Testis (tissue), 3 donors: ENCODE results near the gene SLCO1A2. TPM values are rescaled to one million over a fixed set of nuclear protein-coding genes. Genes with fewer than 3 reads are reported as not detected.

Source experiments
- DNase-seq: peaks from one replicate; pipeline ENCODE4 v3.0.0-alpha.2; 2019
- H3K27ac ChIP-seq, 2 donors: fragments of 200-600 bp; sonication (generic); one replicate each; pipeline ENCODE4 v1.5.1; 2019
- H3K27me3 ChIP-seq: fragments of 200-600 bp; sonication (generic); one replicate; pipeline ENCODE4 v1.5.1; 2019
- H3K36me3 ChIP-seq: fragments of 200-600 bp; sonication (generic); one replicate; pipeline ENCODE4 v1.5.1; 2017; ENCODE audit warnings: low read depth; ENCODE audit errors: missing control alignments
- H3K4me1 ChIP-seq: fragments of 200-600 bp; sonication (generic); one replicate; pipeline ENCODE4 v1.5.1; 2019
- H3K4me3 ChIP-seq, 2 donors: fragments of 200-600 bp; sonication (generic); one replicate each; pipeline ENCODE4 v1.5.1; 2017 to 2019
- H3K9me3 ChIP-seq: fragments of 200-600 bp; sonication (generic); one replicate; pipeline ENCODE4 v1.5.1; 2017
- CTCF ChIP-seq, 3 experiments: fragments of 450-650 bp in 2 of 3; fragments of 200-600 bp in 1 of 3; sonication (generic) in 1 of 3; IDR thresholded peaks; one replicate each; pipeline ENCODE4 v1.5.1; 2016 to 2019; ENCODE audit warnings: antibody characterized with exemption in 3 of 3, mild to moderate bottlenecking in 2 of 3, moderate library complexity in 1 of 3
- POLR2A ChIP-seq: fragments of 450-650 bp; IDR thresholded peaks from one replicate; pipeline ENCODE4 v1.6.1; 2017; ENCODE audit warnings: antibody characterized with exemption, mild to moderate bottlenecking, moderate library complexity
- WGBS, 2 donors: methylation state at CpG; one replicate each; pipeline ENCODE4 v1.1.5; 2018; 5-methylcytosine and 5-hydroxymethylcytosine counted together
- intact Hi-C: fragments of 100-400 bp; cut with DNase I; formaldehyde crosslinking; loops from one replicate; pipeline ENCODE4 v1.15.1; 2023; ENCODE audit warnings: low total_unique reads
- polyA plus RNA-seq: library from polyadenylated mRNA; stranded (reverse); fragments of 350-450 nt; fragmentation: Illumina TruSeq; extraction: RNeasy Lipid Tissue Mini Kit (QIAGEN cat#74804); gene quantifications from one replicate; pipeline ENCODE4 v1.2.3, GENCODE V29; 2014; ENCODE audit warnings: low read depth, low replicate concordance; ENCODE audit not compliant: insufficient read depth
- total RNA-seq, 2 donors: library from RNA; depleted of rRNA; stranded (reverse); fragments of >200 nt; gene quantifications; one replicate each; pipeline ENCODE4 v1.2.3, GENCODE V29; 2016

The SLCO1A2 gene
- total and polyA plus RNA-seq, 3 donors from 2014 or later: 0.87 to 2.7 (median 2.7) TPM

DNA sequence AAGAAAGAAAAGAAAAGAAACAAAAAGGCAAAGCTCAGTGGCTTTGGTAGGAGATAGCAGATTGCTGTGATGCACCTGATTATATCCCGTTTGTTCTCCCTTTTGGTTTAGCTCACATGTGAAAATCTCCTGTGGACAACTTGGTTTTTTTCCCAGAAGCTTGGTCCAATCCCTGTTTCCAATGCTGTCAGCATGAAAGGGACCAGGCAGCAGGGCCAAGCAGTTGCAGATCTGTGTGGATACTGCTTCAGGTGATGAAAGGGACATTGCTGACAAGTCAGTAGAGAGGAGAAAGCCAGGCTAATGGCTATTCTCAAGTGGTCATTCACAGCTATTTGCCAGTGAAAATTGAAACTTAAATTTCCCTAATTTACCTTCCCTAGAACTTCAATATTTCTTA lies 18.8 kb upstream of the SLCO1A2 start:
- Histone ChIP-seq H3K27me3 (no peaks in the 10 kb centered on the region), H3K36me3 (no peaks in the 10 kb centered on the region), H3K9me3 (no peaks in the 10 kb centered on the region), H3K4me1 (no peaks in the 10 kb centered on the region), H3K4me3 (no peak overlapping the region), H3K27ac (no peak overlapping the region)
- TF ChIP-seq POLR2A (no peak), CTCF (IDR thresholded peaks at IDR 0.05) (no peak)
- 28 to 44% methylated on average over 1 of the region's 1 CpG for WGBS, 2 donors
- intact Hi-C loops: no loop called here
- no peak for DNase-seq

DNA sequence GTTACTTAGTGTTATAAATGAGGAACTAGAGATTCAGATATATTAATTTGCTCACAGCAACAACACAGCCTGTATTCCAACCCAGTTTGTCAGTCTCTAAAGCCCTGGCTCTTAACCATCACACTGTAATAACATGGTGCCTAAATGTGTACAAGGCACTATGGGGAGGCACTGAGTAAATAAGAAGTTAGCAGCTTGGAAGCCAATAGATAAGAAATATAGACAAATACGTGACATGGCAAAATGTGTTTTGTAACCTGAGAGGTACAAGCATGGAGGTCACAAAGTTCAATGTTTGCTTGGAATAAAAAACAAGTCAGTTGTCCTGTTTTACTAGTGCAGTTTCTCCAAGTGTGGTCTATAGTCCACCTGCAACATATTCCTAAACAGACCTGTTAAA lies 16.3 kb upstream of the SLCO1A2 start:
- TF ChIP-seq POLR2A: no peak
- TF ChIP-seq CTCF (IDR thresholded peaks at IDR 0.05): no peak
- Histone ChIP-seq H3K4me3 (no peak overlapping the region), H3K27me3 (no peaks in the 10 kb centered on the region), H3K36me3 (no peaks in the 10 kb centered on the region), H3K4me1 (no peaks in the 10 kb centered on the region), H3K27ac (no peak overlapping the region), H3K9me3 (no peaks in the 10 kb centered on the region)
- DNase-seq: no peak
- 63 to 83% methylated on average over 1 of the region's 1 CpG for WGBS, 2 donors
- intact Hi-C loops: no loop called here

- Histone ChIP-seq H3K27me3 (no peaks in the 10 kb centered on the region), H3K9me3 (no peaks in the 10 kb centered on the region), H3K4me1 (no peaks in the 10 kb centered on the region), H3K4me3 (no peak overlapping the region), H3K27ac (no peak overlapping the region), H3K36me3 (no peaks in the 10 kb centered on the region)
- 49 to 67% methylated on average over 1 of the region's 1 CpG for WGBS, 2 donors
- no peak for TF ChIP-seq POLR2A
- no peak for TF ChIP-seq CTCF (IDR thresholded peaks at IDR 0.05)
- DNase-seq: no peak
- intact Hi-C loops: no loop called here
Observed at GRCh38 chr12:21346542-21347205, 12.0 kb upstream of the SLCO1A2 start.

- no peaks in the 10 kb centered on the region for H3K27me3 ChIP-seq
- H3K36me3 ChIP-seq: no peaks in the 10 kb centered on the region
- no peak overlapping the region for H3K27ac ChIP-seq
- no peaks in the 10 kb centered on the region for H3K4me1 ChIP-seq
- no peaks in the 10 kb centered on the region for H3K9me3 ChIP-seq
- no peak for DNase-seq
- H3K4me3 ChIP-seq: no peak overlapping the region
- intact Hi-C loops: no loop called here
- no peak for TF ChIP-seq CTCF (IDR thresholded peaks at IDR 0.05)
- no peak for TF ChIP-seq POLR2A
Observed at GRCh38 chr12:21343636-21344035, 8.9 kb upstream of the SLCO1A2 start.

GRCh38 chr12:21341769-21342168 lies 7.1 kb upstream of the SLCO1A2 start:
- TF ChIP-seq CTCF (IDR thresholded peaks at IDR 0.05) (no peak), POLR2A (no peak)
- no peaks in the 10 kb centered on the region for H3K36me3 ChIP-seq
- WGBS, 2 donors: 69 to 79% methylated on average over 4 of the region's 4 CpGs
- no peak overlapping the region for H3K27ac ChIP-seq
- no peak for DNase-seq
- H3K27me3 ChIP-seq: no peaks in the 10 kb centered on the region
- intact Hi-C loops: no loop called here
- no peaks in the 10 kb centered on the region for H3K9me3 ChIP-seq
- H3K4me1 ChIP-seq: no peaks in the 10 kb centered on the region
- H3K4me3 ChIP-seq: no peak overlapping the region
